AG04449 (cell line): ENCODE results near the gene VAV1.
"Not testable (repeated sequence)": the region's sequence is repeated elsewhere in the genome, so short reads cannot be mapped to it uniquely, and the experiment has no call there.

Experiments used
- CTCF ChIA-PET: fragments of 350-600 bp; formaldehyde crosslinking; extraction: SDS; loops from one replicate; lab custom pipeline; 2021; ENCODE audit warnings: antibody characterized with exemption; lab: Yijun Ruan, JAX
- POLR2A ChIA-PET: fragments of 400-600, 350-600 bp; formaldehyde crosslinking; extraction: SDS; loops from one replicate; lab custom pipeline; 2020; ENCODE audit warnings: antibody characterized with exemption, inconsistent platforms; lab: Yijun Ruan, JAX
- DNase-seq: peaks from one replicate; pipeline ENCODE4 v3.0.0-alpha.2; 2010; ENCODE audit warnings: low read depth, low spot score
- H3K4me3 ChIP-seq: 2 replicates; pipeline ENCODE4 v1.5.1; 2011; ENCODE audit warnings: low read depth, mild to moderate bottlenecking, control low read depth, low read length
- TF ChIP-seq, protein P1 (sequence below): IDR thresholded peaks from one replicate; pipeline ENCODE4 v1.5.1; 2011; ENCODE audit warnings: mild to moderate bottlenecking, moderate library complexity, low read length, control low read depth, inconsistent platforms; ENCODE audit not compliant: insufficient read depth; ENCODE audit errors: missing control alignments

The VAV1 gene

DNA sequence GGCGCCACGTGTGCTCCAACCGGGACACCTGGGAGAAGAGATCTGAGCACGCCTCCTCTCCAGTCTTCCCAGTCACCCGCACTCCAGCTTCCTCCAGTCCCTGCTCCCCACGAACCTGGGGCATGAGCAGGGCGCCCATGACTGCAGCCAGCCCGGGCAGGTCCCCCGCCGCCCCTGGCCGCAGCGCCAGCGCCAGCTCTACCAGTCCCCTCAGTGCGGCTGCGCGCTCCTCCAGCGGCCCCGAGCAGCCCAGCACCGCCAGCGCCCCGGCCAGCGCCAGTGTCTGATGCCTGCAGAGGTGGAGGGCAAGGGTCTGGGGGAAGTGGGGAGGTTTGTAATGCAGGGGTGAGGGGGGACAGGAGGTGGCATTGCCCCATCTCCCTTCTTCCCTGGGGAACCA is 18.4 kb upstream of the VAV1 start:
- ChIA-PET CTCF (interaction anchor here (1.1 to 2.2 kb wide), 2 partner anchors 15 to 109 kb away, joined by 4 to 8 read pairs; no protein-coding TSS in a partner anchor), POLR2A (no interaction called here)
- no peak for DNase-seq
- TF ChIP-seq, protein P1, sequence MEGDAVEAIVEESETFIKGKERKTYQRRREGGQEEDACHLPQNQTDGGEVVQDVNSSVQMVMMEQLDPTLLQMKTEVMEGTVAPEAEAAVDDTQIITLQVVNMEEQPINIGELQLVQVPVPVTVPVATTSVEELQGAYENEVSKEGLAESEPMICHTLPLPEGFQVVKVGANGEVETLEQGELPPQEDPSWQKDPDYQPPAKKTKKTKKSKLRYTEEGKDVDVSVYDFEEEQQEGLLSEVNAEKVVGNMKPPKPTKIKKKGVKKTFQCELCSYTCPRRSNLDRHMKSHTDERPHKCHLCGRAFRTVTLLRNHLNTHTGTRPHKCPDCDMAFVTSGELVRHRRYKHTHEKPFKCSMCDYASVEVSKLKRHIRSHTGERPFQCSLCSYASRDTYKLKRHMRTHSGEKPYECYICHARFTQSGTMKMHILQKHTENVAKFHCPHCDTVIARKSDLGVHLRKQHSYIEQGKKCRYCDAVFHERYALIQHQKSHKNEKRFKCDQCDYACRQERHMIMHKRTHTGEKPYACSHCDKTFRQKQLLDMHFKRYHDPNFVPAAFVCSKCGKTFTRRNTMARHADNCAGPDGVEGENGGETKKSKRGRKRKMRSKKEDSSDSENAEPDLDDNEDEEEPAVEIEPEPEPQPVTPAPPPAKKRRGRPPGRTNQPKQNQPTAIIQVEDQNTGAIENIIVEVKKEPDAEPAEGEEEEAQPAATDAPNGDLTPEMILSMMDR = no peak
- no peak overlapping the region for H3K4me3 ChIP-seq

DNA sequence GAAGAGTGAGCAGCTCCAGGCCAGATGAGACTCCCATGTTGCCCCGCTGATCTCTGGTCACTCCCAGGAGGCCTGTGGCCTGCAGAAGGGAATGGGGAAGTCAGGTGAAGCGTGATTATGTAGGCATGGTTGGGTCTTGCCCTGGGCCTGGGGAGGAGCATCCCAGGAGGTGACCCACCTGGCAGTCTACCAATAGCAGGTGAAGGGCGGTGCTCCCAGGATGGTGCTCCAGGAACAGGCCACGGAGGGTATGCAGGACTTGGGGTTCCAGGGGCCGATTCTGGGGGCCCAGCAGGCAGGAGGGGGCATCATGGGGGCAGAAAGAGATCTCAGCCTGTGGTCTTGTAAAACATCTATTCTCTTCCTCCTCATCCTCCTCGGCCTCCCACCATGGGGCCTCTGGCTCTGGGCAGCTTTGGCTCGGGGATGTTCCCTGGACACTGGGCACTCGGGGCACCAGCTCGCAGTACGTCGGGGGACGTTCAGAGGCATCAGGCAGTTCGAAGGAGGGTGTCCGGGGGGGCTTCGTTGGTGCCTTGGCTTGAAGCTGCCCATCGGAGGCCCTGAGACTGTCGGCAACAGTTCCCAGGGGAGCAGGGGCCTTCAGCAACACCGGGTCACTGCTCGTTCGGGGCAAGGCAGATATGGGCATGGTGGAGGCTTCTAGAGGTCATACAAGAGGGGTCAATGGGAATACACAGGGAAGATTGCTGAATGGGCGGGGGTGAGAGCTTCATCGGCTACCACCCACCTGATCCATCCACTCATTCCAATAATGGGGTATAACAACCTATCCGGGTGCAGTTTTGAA is 17.6 kb upstream of the VAV1 start:
- TF ChIP-seq, protein P1 = no peak
- no peak overlapping the region for H3K4me3 ChIP-seq
- DNase-seq = no peak
- CTCF ChIA-PET = interaction anchor here (1.1 to 2.2 kb wide), 2 partner anchors 16 to 108 kb away, joined by 4 to 8 read pairs; no protein-coding TSS in a partner anchor
- POLR2A ChIA-PET = no interaction called here

DNA sequence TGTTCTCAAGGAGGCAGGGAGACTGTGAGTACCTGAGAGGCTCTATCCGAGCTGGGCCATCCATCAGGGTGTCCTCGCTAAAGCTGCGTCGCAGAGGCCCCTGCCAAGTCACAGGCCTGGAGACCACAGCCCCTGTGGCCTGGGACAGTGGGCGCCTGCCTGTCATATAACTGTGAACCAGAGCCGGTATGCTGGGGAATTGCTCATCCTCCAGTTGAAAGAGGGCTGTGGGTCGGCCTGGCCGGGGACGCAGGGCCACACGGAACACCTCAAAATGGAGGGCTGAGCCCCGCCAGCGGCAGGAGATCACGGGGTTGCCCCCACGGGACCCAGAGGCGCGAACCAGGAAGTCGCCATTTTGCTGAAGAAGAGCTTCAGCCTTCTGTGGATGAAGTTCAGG is 11.9 kb upstream of the VAV1 start:
- TF ChIP-seq, protein P1 = no peak
- H3K4me3 ChIP-seq = no peak overlapping the region
- no peak for DNase-seq
- CTCF ChIA-PET = interaction anchor here (1.2 kb wide), 1 partner anchor 103 kb away, joined by 4 read pairs; no protein-coding TSS in a partner anchor
- POLR2A ChIA-PET = interaction anchor here (0.6 kb wide), 1 partner anchor 10 kb away, joined by 3 read pairs; no protein-coding TSS in a partner anchor

- ChIA-PET CTCF (interaction anchor here (1.2 kb wide), 1 partner anchor 102 kb away, joined by 4 read pairs; no protein-coding TSS in a partner anchor), POLR2A (interaction anchor here (0.6 kb wide), 1 partner anchor 10 kb away, joined by 3 read pairs; no protein-coding TSS in a partner anchor)
- TF ChIP-seq, protein P1 = no peak
- no peak overlapping the region for H3K4me3 ChIP-seq
- no peak for DNase-seq
Measured at GRCh38 chr19:6761053-6761676, 11.3 kb upstream of the VAV1 start.

DNA sequence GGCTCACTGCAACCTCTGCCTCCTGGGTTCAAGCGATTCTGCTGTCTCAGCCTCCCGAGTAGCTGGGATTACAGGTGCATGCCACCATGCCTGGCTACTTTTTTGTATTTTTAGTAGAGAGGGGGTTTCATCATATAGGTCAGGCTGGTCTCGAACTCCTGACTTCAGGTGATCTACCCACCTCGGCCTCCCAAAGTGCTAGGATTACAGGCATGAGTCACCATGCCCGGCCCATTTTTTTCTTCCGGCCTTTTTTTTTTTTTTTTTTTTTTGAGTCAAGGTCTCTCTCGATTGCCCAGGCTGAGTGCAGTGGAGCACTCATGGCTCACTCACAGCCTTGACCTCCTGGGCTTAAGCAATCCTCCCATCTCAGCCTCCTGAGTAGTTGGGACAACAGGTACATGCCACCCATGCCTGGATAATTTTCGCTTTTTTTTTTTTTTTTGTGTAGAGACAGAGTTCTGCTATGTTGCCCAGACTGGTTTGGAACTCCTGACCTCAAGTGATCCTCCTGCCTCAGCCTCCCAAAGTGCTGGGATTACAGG is 10.2 kb upstream of the VAV1 start:
- CTCF ChIA-PET, POLR2A ChIA-PET, H3K4me3 ChIP-seq, DNase-seq: not testable (repeated sequence)

- TF ChIP-seq, protein P1 = no peak
- CTCF ChIA-PET = no interaction called here
- POLR2A ChIA-PET = no interaction called here
- no peak for DNase-seq
- no peak overlapping the region for H3K4me3 ChIP-seq
Measured at GRCh38 chr19:6765738-6766356, 6.7 kb upstream of the VAV1 start.
